Germinal center (tissue), 1 donor: ENCODE measurements around the gene NECTIN3.

Experiments used
- DNase-seq: peaks from one replicate; pipeline ENCODE4 v3.0.0; 2012; ENCODE audit warnings: mixed read lengths, low spot score

The NECTIN3 gene

GRCh38 chr3:111084911-111085310, 13.3 kb downstream of the NECTIN3 start:
- no peak for DNase-seq

- no peak for DNase-seq
These were observed 16.4 kb downstream of the NECTIN3 start for GRCh38 chr3:111087924-111088469.

- DNase-seq = no peak
These were observed 25.0 kb downstream of the NECTIN3 start for GRCh38 chr3:111096487-111097209.

- no peak for DNase-seq
These were observed 32.2 kb downstream of the NECTIN3 start for GRCh38 chr3:111103807-111104206.

- no peak for DNase-seq
These were observed 35.5 kb downstream of the NECTIN3 start for GRCh38 chr3:111106993-111107661.

GRCh38 chr3:111107662-111108035, 36.0 kb downstream of the NECTIN3 start:
- DNase-seq = no peak

GRCh38 chr3:111112913-111113312, 41.3 kb downstream of the NECTIN3 start:
- DNase-seq = no peak

GRCh38 chr3:111128884-111129283, 57.3 kb downstream of the NECTIN3 start:
- DNase-seq = no peak

- no peak for DNase-seq
These were observed 59.2 kb downstream of the NECTIN3 start for GRCh38 chr3:111130827-111131226.

GRCh38 chr3:111134302-111134701, 62.7 kb downstream of the NECTIN3 start:
- no peak for DNase-seq

- DNase-seq = no peak
These were observed 79.8 kb downstream of the NECTIN3 start for GRCh38 chr3:111151438-111151837.

- DNase-seq = no peak
These were observed 80.9 kb downstream of the NECTIN3 start for GRCh38 chr3:111152496-111152895.

- DNase-seq = no peak
These were observed 84.9 kb downstream of the NECTIN3 start for GRCh38 chr3:111156517-111156916.

- no peak for DNase-seq
These were observed 87.8 kb downstream of the NECTIN3 start for GRCh38 chr3:111159391-111159790.

- DNase-seq = no peak
These were observed 93.0 kb downstream of the NECTIN3 start for GRCh38 chr3:111164621-111165020.

- DNase-seq = no peak
These were observed 93.8 kb downstream of the NECTIN3 start for GRCh38 chr3:111165411-111165810.

- no peak for DNase-seq
These were observed 101.8 kb downstream of the NECTIN3 start for GRCh38 chr3:111173328-111173900.

GRCh38 chr3:111173906-111174305, 102.3 kb downstream of the NECTIN3 start:
- DNase-seq = no peak

GRCh38 chr3:111190518-111190917, 118.9 kb downstream of the NECTIN3 start:
- DNase-seq = no peak

GRCh38 chr3:111193472-111193871, 121.9 kb downstream of the NECTIN3 start:
- DNase-seq = no peak

- DNase-seq = no peak
These were observed 122.4 kb downstream of the NECTIN3 start for GRCh38 chr3:111194048-111194447.

GRCh38 chr3:111197485-111197884, 125.9 kb downstream of the NECTIN3 start:
- DNase-seq = no peak

GRCh38 chr3:111200027-111200426, 128.4 kb downstream of the NECTIN3 start:
- DNase-seq = no peak
